Neuron (in vitro differentiated cells): ENCODE data around the gene RFX3.
A peak's percentile ranks its signal among the peaks of the same experiment; 100 is the strongest.

ENCODE experiments used
- H2AFZ ChIP-seq: one replicate; pipeline ENCODE4 v1.6.1; 2013; ENCODE audit warnings: low read depth, mild to moderate bottlenecking, inconsistent platforms, low read length, moderate library complexity
- H3K27me3 ChIP-seq: one replicate; pipeline ENCODE4 v1.6.1; 2013; ENCODE audit warnings: low read length; ENCODE audit not compliant: insufficient read depth
- H3K36me3 ChIP-seq: one replicate; pipeline ENCODE4 v1.6.1; 2013; ENCODE audit warnings: low read length; ENCODE audit not compliant: insufficient read depth
- H3K4me1 ChIP-seq: one replicate; pipeline ENCODE4 v1.6.1; 2013; ENCODE audit warnings: low read length; ENCODE audit not compliant: insufficient read depth
- H3K4me3 ChIP-seq: 2 replicates; pipeline ENCODE4 v1.5.1; 2013; ENCODE audit warnings: mild to moderate bottlenecking, low read length, moderate library complexity
- H3K9me3 ChIP-seq: one replicate; pipeline ENCODE4 v1.6.1; 2013; ENCODE audit warnings: low read length

Gene RFX3

DNA sequence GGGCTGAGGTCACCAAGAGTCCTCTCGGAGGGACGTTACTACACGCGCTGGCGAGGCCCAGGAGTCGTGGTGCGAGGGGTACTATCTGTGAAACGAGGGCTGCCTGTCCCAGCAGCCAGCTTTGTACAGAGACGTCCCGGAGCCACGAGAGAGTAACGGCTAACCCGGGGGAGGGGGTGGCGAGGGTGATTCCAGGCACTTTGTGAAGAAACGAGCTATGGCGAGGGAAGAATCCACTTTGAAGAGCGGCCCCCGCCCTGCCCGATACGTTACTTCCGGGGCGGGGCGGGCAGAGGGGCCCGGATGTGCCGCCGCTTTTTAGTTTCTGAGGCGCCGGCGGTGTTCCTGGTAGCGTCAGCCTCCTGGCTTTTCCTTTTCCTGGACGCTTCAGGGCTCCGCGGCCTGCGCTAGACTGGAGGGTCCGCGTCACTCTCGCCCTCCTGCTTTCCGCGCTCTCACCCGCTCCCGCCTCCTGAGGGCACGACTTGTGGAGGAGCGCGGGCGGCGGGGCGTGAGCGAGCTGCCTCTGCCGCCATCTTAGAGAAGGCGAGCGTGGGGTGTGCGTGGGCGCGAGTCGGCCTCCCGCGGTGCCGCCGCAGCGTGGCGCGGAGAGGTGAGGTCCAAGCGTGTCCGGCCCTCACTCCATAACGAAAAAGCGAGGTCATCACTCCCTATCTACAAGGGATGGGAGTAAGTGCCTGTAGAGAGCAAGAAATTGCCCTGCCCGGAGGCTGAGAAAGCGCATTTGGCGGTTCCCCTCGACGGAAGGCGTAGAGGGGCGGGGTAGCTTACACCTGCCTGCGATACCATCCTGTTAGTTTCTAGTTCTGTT lies 580 bp upstream of the RFX3 start:
- H3K4me3 ChIP-seq, result peak overlapping the region; percentile 89
- peaks cover 33% of the 10 kb centered on the region for H3K4me1 ChIP-seq
- peaks cover 6% of the 10 kb centered on the region for H3K36me3 ChIP-seq
- no peaks in the 10 kb centered on the region for H3K27me3 ChIP-seq
- H3K9me3 ChIP-seq, result no peaks in the 10 kb centered on the region
- H2AFZ ChIP-seq, result peak overlapping the region; percentile 52

DNA sequence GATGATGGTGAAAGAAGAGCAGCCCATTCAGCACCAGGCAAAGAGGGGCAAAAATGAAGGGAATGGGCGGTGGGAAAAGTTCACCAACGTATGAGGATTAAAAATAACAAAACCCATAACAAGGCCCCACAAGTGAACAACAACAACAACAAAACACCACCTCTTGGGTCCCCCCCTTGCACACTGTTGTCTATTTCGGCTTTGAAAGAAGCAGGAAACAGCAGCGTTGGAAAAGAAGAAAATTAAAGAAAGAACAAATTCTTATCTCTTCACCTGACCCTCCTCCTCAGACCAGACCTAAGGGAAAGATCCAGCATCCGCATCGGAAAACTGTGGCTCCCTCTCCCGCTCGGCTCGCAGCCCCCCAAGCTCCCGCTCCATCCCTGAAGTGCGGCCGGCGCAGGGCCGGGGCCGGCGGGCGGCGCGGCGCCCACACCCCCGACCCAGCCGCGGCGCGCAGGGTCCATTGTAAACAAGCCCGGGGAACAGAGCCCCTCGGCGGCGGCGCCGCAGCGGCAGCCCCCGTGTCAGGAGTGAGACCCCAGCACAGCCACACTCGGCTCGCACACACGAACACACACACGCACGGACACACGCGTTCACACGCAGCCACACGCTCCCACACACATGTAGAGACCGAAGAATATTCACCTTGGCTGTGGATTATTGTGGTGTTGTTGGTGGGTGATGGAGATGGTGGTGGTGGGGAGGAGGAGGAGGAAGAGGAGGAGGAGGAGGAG lies 535 bp downstream of the RFX3 start:
- peaks cover 34% of the 10 kb centered on the region for H3K4me1 ChIP-seq
- H2AFZ ChIP-seq, result peak overlapping the region; percentile 3
- H3K27me3 ChIP-seq, result no peaks in the 10 kb centered on the region
- peak overlapping the region; percentile 89 for H3K4me3 ChIP-seq
- no peaks in the 10 kb centered on the region for H3K36me3 ChIP-seq
- no peaks in the 10 kb centered on the region for H3K9me3 ChIP-seq

DNA sequence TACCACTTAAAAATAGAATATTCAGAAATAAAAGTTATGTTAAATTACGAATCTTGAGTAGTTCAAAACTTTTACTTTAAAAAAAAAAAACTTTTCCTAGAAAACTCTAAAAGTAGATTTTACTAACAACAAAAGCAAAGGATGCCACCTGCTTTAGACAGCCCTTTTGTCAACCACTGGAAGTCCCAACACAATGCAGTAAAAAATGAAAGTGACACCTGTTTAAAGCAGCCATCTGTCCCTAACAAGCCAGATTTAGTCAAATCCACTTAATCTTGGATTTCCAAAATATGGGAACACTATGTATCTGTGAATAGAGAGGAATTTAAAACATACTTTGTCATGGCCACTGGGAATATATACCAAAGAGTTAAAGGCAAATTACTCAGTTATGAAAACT lies 3.8 kb downstream of the RFX3 start:
- H3K27me3 ChIP-seq, result no peaks in the 10 kb centered on the region
- H3K4me3 ChIP-seq, result peak overlapping the region; percentile 89

DNA sequence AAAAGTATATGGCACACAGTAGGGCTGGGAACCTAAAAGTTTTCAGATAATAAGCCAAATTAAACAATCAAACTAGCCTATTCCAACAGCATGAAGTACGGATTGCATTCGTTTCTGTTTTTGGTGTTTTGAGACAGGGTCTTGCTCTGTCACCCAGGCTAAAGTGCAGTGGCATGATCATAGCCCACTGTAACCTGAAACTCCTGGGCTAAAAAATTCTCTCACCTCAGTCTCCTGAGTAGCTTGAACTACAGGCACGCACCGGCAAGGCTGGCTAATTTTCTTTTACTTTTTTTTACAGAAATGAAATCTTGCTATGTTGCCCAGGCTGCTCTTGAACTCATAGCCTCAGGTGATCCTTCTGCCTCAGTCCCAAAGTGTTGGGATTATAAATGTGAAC lies 5.2 kb downstream of the RFX3 start:
- H2AFZ ChIP-seq, result no peak overlapping the region
- no peaks in the 10 kb centered on the region for H3K36me3 ChIP-seq
- no peaks in the 10 kb centered on the region for H3K9me3 ChIP-seq
- no peaks in the 10 kb centered on the region for H3K27me3 ChIP-seq
- no peak overlapping the region for H3K4me3 ChIP-seq
- peaks cover 19% of the 10 kb centered on the region for H3K4me1 ChIP-seq

More for the DNA sequence above, 3.8 kb downstream of the RFX3 start:
- Histone ChIP-seq H3K9me3 (no peaks in the 10 kb centered on the region), H2AFZ (no peak overlapping the region), H3K4me1 (peaks cover 19% of the 10 kb centered on the region), H3K36me3 (no peaks in the 10 kb centered on the region)

DNA sequence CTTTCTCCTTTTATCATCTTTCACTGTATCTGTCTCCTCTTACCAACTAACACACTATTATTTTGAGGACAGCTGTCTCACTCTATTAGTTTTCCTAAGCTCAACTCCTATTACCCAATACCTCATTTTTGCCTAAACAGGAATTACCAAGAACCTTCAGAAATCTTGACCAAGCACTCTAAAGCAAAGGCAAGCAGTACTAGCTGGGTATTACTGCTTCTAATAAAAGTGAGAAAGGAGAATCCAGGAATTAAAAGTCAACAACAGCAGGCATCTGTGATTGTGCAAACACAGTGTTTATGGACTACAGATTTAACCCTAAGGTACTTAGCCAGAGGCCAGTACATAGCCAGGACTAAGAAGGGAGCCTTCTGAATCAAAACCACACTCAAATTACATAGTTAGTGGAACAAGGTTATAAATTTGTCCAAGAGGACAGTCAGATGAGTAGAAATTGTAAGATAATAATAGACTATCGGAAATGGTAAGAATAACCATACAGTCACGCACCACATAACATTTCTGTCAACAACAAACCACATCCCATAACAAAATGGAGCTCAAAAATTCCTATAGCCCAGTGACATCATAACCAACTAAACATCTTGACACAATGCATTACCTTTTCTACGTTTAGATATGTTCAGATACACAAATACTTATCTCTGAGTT lies 8.3 kb downstream of the RFX3 start:
- H3K36me3 ChIP-seq, result peaks cover 4% of the 10 kb centered on the region

DNA sequence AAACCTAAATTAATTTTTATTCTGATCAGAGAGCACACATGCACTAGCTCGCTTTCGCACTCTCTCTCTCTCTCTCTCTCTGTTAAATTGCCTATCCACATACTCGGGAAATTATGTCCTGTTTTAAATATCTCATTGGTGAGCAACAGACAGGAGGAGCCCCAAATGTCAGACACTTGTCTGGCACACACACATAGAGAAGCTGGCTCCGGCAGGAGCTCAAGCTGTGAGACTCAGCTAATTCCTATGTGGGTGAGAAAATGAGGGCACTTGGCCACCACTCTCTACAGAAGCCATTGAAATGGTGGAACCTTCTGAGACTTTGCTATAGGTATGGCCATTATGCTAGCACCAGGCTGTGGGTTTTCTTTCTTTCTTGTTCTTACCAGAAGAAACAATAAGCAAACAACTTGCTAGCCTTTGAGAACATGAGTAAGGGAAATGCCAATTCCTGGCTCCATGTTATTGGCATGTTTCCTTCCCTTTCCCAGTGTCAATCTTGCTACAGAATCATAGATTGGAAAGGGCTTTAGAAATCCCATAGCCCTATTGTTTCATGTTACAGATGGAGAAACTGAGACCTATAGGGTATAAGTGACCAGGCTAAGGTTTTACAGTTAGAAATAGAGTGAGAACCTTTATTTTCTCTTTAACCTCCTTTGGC lies 9.0 kb downstream of the RFX3 start:
- H3K27me3 ChIP-seq, result no peaks in the 10 kb centered on the region
- H2AFZ ChIP-seq, result no peak overlapping the region
- H3K4me1 ChIP-seq, result peaks cover 4% of the 10 kb centered on the region
- peaks cover 4% of the 10 kb centered on the region for H3K36me3 ChIP-seq
- H3K9me3 ChIP-seq, result no peaks in the 10 kb centered on the region
- no peak overlapping the region for H3K4me3 ChIP-seq

More for the DNA sequence above, 8.3 kb downstream of the RFX3 start:
- H3K4me3 ChIP-seq, result no peak overlapping the region
- no peaks in the 10 kb centered on the region for H3K27me3 ChIP-seq
- H3K9me3 ChIP-seq, result no peaks in the 10 kb centered on the region
- H3K4me1 ChIP-seq, result peaks cover 11% of the 10 kb centered on the region
- no peak overlapping the region for H2AFZ ChIP-seq

DNA sequence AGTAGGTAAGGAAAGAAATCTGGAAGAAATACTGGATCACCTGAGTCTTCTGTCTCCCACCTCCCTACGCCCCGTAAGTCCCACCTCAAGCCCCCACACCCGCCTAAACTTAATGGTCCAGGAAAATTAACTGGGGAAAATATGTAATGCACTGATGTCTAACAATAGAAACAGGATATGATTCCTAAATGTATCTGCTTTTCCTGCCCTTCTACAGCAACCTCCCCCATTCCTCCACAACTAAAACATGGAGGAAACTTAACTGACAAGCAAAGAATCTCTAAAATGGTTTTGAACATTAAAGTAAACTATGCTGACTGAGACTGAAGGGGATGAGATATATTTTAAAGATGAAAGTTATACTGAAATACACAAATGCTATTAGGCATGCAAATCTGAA lies 10.4 kb downstream of the RFX3 start:
- no peak overlapping the region for H3K4me3 ChIP-seq
- H3K36me3 ChIP-seq, result peaks cover 4% of the 10 kb centered on the region
- no peaks in the 10 kb centered on the region for H3K9me3 ChIP-seq
- H3K4me1 ChIP-seq, result peaks cover 4% of the 10 kb centered on the region
- no peak overlapping the region for H2AFZ ChIP-seq
- H3K27me3 ChIP-seq, result no peaks in the 10 kb centered on the region

DNA sequence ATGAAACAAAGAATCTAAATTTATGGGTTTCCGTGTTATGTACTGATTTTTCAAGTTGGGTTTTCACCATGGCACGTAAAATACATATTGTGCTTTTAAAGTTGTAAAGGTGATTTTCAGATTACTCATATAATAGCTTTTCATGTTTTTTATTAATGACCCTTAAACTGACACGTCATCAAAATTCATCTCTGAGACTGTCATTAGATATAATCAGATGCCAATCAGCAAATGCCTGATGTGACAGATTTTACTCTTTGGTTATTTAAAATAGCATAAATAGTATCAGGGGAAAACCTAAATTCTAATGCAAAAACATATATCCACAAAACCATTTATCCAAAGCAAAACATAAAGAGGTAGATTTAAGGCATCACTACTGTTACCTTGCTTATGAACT lies 11.0 kb downstream of the RFX3 start:
- H3K4me1 ChIP-seq, result peaks cover 9% of the 10 kb centered on the region
- H3K36me3 ChIP-seq, result peaks cover 4% of the 10 kb centered on the region
- no peaks in the 10 kb centered on the region for H3K9me3 ChIP-seq
- H2AFZ ChIP-seq, result no peak overlapping the region
- H3K4me3 ChIP-seq, result no peak overlapping the region
- no peaks in the 10 kb centered on the region for H3K27me3 ChIP-seq

DNA sequence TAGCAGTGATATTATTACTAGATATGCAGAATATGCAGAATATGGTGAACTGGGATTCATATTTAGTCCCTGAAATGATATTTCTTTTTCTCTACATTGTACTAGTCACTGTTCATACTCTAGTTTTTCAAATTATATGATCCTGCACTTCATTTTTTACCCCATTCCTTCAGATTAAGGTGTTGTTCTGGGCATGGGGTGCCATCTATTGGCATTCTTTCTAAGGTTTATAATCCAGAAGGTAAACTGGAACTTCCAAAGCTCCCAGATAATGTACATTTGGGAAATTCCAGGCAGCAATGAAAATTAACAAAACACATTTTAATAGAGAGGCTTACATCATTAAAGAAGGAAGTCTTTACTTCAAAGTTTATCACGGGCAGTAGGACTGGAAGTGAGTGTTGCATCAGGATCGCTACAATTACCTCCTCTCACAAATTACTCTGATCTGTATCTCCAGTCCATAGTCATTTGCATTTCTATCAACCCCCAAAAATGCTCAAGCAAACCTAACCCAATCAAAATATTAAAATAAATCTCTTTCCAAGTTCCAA lies 12.5 kb downstream of the RFX3 start:
- no peaks in the 10 kb centered on the region for H3K9me3 ChIP-seq

DNA sequence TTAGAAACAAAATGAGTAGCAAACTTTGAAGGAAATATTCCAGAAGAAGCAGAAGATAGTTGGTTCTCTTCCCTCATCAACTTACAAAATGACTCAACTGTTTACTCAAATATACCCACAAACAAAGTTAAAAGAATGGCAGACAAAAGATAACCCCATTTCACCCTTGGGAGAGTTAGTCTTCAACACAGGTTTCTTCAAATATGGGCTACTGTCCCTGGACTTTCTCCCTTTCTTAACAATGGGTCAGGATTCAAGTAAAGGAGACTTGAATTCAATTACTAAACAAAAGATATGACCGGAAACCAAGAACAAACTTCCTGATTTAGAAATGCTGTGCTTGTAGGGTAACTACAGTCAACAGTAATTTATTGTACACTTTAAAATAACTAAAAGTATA lies 14.2 kb downstream of the RFX3 start:
- H3K9me3 ChIP-seq, result no peaks in the 10 kb centered on the region
- no peaks in the 10 kb centered on the region for H3K27me3 ChIP-seq
- no peak overlapping the region for H2AFZ ChIP-seq
- no peak overlapping the region for H3K4me3 ChIP-seq
- H3K36me3 ChIP-seq, result peaks cover 11% of the 10 kb centered on the region
- peaks cover 33% of the 10 kb centered on the region for H3K4me1 ChIP-seq

More for the DNA sequence above, 12.5 kb downstream of the RFX3 start:
- H2AFZ ChIP-seq, result no peak overlapping the region
- H3K4me1 ChIP-seq, result peaks cover 23% of the 10 kb centered on the region
- peaks cover 4% of the 10 kb centered on the region for H3K36me3 ChIP-seq
- H3K4me3 ChIP-seq, result no peak overlapping the region
- no peaks in the 10 kb centered on the region for H3K27me3 ChIP-seq

DNA sequence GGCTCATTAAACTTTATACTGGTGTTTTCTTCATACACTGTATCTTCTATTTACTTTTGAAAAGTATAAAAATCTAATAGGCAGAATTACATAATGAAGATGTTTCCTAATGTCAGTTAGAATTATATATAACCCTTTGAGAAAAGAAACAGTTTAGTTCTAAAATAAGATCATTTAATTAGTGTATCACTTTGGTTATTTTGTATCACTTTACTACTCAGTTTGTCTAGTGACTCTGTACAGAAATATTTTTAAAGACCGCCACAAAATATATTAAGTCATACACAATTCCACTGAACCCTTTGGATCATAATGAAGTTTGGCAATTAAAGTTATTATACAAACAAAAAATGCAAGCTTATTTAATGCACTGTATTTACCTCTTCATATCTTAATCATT lies 15.0 kb downstream of the RFX3 start:
- Histone ChIP-seq H3K4me1 (peaks cover 33% of the 10 kb centered on the region), H2AFZ (no peak overlapping the region), H3K36me3 (peaks cover 11% of the 10 kb centered on the region), H3K9me3 (no peaks in the 10 kb centered on the region), H3K4me3 (no peak overlapping the region), H3K27me3 (no peaks in the 10 kb centered on the region)

DNA sequence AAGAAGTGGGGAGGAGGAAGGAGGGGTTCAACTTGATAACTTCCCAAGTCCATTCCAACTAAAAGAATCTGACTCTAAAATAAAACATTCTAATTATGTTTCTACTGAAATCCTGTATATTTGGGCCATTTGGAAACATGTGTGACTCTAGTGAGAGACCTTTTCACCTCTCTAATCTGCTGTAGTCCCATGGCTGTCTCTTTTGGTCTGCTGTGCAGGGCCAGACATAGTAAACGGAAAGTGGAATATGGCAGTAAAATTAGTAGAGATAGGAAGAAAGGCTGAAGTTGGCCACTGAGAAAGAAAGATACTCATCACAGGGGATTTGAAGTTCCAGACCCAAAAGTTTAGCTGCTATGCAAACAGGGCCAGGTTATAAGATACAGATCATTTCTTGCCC lies 15.9 kb downstream of the RFX3 start:
- Histone ChIP-seq H3K9me3 (no peaks in the 10 kb centered on the region), H3K27me3 (no peaks in the 10 kb centered on the region), H3K4me1 (peaks cover 33% of the 10 kb centered on the region), H3K4me3 (no peak overlapping the region), H2AFZ (no peak overlapping the region), H3K36me3 (peaks cover 11% of the 10 kb centered on the region)
